Measurements from ENCODE around the gene NEB.

Gene NEB

GRCh38 chr2:151556121-151556520, 178.2 kb downstream of the NEB start:
- no peak for DNase-seq (ENCODE audit: low read depth)

GRCh38 chr2:151552287-151552686, 182.0 kb downstream of the NEB start:
- DNase-seq (ENCODE audit: low read depth): no peak

DNA sequence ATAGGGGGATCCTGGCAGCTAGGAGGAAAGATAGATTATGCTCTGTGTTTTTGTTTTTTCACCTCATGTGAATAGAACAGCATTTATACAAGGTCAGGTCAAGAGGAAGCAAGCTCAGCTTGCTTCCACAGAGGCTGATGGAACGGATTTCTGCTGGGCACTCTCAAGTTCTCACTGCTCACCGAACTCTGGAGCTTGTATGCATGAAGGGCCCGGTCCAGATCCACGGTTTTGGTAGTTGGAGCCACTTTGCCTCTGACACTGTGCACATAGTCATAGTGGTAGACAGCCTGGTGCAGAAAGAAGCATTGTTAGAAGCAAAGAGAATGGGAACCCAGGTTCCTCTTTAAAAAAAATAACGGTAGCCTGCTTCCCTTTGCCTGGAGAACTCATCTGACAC, 182.7 kb downstream of the NEB start:
- no peak for DNase-seq (ENCODE audit: low read depth)

DNA sequence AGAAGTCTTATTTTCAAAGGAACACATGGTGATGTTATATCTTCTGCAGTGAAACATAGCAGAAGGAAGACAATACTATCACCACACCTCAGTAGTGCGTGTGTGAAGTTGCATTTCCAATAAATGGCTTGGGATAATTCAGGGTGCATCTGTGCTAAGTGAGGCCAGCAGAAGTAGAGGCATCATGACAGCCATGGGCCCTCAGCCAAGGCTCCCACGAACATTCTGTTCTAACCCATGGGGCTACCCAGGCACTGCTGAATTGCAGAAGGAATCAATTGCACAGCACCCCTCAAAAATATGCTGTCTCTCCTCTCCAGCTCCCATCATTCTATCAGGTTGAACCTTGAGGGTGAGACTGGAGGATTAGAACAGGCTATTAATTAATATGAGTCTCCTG, 185.1 kb downstream of the NEB start:
- DNase-seq (ENCODE audit: low read depth): no peak

GRCh38 chr2:151544449-151544848, 189.8 kb downstream of the NEB start:
- DNase-seq (ENCODE audit: low read depth): no peak

DNA sequence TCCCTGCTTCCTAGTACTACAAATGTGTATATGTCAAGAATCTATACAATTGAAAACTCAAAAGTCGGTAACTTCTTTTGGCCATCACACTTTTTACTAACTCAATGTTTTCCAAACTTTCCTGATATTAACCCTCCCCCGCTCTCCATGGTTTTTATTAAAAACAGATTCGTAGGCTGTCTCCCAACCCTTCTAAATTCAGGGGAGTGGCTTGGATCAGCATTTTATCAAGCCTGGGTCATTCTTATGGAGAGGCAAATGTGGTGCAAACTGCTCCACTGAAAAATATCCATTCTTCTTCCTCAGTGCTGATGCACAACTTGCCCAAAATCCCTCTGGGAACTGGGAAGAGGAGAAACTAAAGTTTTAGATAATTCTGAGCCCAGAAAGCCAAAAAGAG, 190.4 kb downstream of the NEB start:
- no peak for DNase-seq (ENCODE audit: low read depth)

- no peak for DNase-seq (ENCODE audit: low read depth)
Measured at GRCh38 chr2:151534001-151534400, 200.3 kb downstream of the NEB start.

- DNase-seq (ENCODE audit: low read depth): no peak
Measured at GRCh38 chr2:151533127-151533526, 201.1 kb downstream of the NEB start.

- DNase-seq (ENCODE audit: low read depth): no peak
Measured at GRCh38 chr2:151526572-151527090, 207.6 kb downstream of the NEB start.

- no peak for DNase-seq (ENCODE audit: low read depth)
Measured at GRCh38 chr2:151525821-151526373, 208.4 kb downstream of the NEB start.

GRCh38 chr2:151523850-151524249, 210.4 kb downstream of the NEB start:
- DNase-seq (ENCODE audit: low read depth): no peak

DNA sequence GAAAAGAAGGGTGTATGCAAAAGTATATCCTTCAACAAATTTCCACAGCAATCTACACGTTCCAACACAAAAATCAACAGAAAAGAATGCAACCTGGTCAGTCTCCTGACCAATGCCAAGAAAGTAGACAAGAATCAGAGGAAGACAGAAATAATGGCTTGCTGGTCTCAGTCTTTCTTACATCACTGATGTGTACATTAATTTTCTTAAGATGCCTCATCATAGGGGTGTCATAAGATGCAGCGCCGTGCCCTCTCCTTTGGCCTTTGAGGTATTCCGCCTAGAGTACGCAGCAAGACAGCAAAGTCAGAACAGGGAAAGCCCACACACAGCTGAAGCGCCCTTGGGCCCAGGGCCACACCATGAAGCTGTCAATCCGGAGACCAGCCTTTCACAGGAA, 211.7 kb downstream of the NEB start:
- DNase-seq (ENCODE audit: low read depth): no peak

GRCh38 chr2:151520976-151521375, 213.3 kb downstream of the NEB start:
- no peak for DNase-seq (ENCODE audit: low read depth)

GRCh38 chr2:151518802-151519201, 215.5 kb downstream of the NEB start:
- no peak for DNase-seq (ENCODE audit: low read depth)

DNA sequence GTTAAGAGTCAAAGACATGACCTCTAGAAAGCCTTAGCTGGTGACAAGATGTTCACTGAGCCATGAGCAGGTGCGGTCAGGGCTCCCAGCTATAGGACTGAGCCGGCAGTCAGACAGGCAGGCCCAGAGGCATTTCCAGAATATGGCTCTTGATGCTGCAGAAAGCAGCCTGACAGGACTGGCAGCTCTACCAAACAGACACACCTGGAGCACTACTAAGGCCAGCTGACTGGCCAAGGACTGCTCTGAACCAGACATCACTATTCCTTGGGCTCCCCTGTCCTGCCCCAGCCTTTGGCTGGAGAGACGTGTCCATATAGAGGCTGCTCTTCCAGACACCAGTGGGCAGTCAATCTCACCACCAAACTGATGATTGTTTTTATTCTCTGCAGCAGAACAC, 225.8 kb downstream of the NEB start:
- DNase-seq (ENCODE audit: low read depth): no peak

GRCh38 chr2:151506170-151506569, 228.1 kb downstream of the NEB start:
- no peak for DNase-seq (ENCODE audit: low read depth)

GRCh38 chr2:151498178-151498577, 236.1 kb downstream of the NEB start:
- DNase-seq (ENCODE audit: low read depth): no peak

DNA sequence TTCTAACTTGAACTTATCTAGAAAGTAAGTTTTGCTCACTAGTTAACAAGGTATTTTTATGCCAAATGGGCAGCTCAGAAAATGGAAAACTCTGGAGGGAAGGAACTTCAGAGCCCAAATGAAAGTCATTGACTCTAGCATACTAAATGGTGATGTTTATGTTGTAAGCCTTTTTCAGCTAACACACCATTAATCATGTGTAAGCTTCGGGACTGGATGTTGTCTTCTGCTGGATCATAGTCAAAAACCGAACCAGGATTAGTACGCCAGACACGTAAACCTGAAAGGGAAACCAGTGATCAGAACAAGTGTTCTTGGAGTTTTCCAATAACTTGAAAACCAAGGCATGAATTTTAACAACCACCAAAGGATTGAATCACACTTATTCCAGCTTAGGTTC, 242.8 kb downstream of the NEB start:
- no peak for DNase-seq (ENCODE audit: low read depth)

DNA sequence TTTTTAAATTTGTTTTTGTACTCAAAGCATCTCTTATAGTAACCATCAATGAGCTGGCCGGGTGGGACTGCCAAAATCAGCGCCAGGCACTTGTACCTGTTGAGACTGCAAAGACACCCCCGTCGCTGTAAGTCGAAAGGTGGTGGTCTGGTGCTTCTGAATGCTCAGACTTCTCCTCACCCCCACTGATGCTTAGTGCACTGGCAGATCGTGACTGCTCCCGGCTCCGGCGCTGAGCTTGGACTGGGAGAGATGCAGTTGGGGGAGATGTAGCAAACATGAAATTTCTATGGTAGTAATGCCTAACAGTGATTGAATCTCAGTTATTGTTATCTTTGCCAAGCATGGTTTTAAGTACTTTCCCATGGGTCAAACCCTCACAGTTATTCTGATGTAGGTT, 244.0 kb downstream of the NEB start:
- DNase-seq (ENCODE audit: low read depth): no peak

GRCh38 chr2:151486053-151486452, 248.2 kb downstream of the NEB start:
- DNase-seq (ENCODE audit: low read depth): no peak

- DNase-seq (ENCODE audit: low read depth): no peak
Measured at GRCh38 chr2:151484100-151484499, 250.2 kb downstream of the NEB start.

DNA sequence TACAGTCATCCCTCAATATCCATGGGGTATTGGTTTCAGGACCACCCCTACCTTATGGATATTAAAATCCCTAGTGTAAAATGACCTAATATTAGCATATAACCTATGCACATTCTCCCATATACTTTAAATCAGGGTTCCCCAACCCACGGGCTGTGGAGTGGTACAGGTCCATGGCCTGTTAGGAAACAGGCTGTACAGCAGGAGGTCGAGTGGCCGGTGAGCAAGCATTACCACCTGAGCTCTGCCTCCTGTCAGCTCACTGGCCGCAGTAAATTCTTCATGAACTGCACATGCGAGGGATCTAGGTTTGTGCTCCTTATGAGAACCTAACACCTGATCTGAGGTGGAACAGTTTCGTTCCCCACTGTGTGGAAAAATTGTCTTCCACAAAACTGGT, 250.7 kb downstream of the NEB start:
- no peak for DNase-seq (ENCODE audit: low read depth)

- DNase-seq (ENCODE audit: low read depth): no peak
Measured at GRCh38 chr2:151482171-151482725, 252.0 kb downstream of the NEB start.

- no peak for DNase-seq (ENCODE audit: low read depth)
Measured at GRCh38 chr2:151481744-151482143, 252.5 kb downstream of the NEB start.
